ENCODE data around the gene RAD51C.

DNA sequence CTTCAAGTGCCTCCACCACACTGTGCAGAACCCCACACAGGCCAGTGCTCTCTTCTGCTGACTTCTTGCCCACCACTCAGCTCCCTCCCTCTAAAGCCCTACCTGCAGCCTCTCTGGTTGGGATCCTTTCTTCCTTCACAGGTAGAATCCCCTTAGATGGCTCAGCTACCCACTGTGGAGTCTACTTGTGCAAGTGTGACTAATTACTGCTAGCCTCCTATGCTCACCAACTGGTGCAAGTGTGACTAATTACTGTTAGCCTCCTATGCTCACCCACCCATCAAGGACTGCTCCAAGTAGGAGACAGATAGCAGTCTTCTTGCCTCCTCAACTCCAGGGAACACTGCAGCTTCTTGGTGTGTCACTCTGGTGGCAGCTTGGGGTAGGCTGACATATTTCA lies 44.2 kb upstream of the RAD51C start:
- TF ChIP-seq POLR2A (IDR thresholded peaks at IDR 0.05; ENCODE audit: low read depth, low read length): no peak
- TF ChIP-seq TAF1 (IDR thresholded peaks at IDR 0.05; ENCODE audit: low read depth, low read length): no peak
- TF ChIP-seq POLR2AphosphoS5 (IDR thresholded peaks at IDR 0.05; ENCODE audit: low read depth, low read length): no peak
- TF ChIP-seq SPI1 (IDR thresholded peaks at IDR 0.05; ENCODE audit: low read depth, low read length): no peak
- TF ChIP-seq PAX5 (IDR thresholded peaks at IDR 0.05; ENCODE audit: insufficient read depth, low read length, severe bottlenecking): no peak
